Stimulated activated CD8-positive, alpha-beta memory T cell treated with anti-CD3 and anti-CD28 coated beads, Interleukin-12 subunit alpha, Interleukin-12 subunit beta, amount 100 ng/mL, for 1 hour (primary cell): ENCODE results near the gene MYMK.
"Not testable (repeated sequence)": the region's sequence is repeated elsewhere in the genome, so short reads cannot be mapped to it uniquely, and the experiment has no call there.

Source experiments
- DNase-seq: peaks from one replicate; pipeline ENCODE4 v3.0.0-alpha.2; 2020; ENCODE audit warnings: low read depth

Gene MYMK

DNA sequence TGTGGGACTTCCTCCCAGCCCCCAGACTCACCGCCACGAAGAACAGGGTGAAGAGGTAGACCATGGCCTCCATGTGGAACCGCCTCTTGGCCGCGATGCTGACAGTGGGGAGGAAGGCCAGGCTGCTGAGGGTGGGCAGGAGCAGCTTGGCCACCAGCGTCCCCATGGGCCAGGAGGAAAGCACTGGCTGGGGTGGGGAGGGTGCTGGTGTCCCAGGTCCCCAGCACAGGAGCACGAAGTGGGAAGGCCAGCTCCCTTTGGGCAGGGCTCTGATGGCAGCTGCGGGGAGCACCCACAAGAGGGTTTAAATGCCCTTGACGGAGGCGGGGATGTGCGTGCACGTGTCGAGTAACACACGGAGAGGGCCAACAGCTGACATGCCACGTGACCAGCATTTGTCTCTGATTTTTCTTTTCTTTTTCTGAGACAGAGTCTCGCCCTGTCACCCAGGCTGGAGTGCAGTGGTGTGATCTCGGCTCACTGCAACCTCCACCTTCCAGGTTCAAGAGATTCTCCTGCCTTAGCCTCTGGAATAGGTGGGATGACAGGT is at the start of gene MYMK:
Gene MYMK (minus strand): TSS at position 281 of the 550 bp plus-strand sequence. CDS start 115 bp downstream, at position 166.
- no peak for DNase-seq

GRCh38 chr9:133573791-133574515 is 49.2 kb upstream of the MYMK start:
- DNase-seq: no peak

DNA sequence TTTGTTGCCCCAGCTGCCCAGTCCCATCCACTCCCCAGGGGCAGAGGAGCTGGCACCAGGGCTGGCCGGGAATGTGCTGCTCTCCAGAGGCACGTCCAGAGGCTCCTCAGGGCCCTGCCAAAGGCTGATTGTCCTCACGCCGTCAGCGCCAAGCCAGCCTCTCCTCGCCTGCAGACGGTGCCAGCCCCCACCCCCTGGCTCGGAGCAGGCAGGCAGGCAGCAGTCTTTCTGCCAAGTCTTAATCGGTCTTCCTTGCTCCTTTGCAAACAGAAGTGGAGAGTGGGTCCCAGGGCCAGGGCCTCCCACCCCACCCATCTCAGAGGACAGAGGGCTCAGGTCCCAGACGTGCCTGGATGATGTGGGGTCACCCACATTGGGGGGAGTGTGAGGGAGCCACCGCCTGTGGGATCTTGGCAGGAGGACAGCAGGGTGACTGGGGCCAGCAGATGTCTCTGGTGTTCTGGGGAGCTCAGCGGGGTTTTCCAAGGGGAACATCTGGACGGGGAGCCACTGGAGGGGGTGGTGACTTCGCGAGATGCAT is 48.1 kb upstream of the MYMK start:
- no peak for DNase-seq

GRCh38 chr9:133571896-133572595 is 47.3 kb upstream of the MYMK start:
- DNase-seq: no peak

- no peak for DNase-seq
Measured at GRCh38 chr9:133571391-133571890, 46.7 kb upstream of the MYMK start.

GRCh38 chr9:133570691-133571080 is 45.9 kb upstream of the MYMK start:
- DNase-seq: no peak

DNA sequence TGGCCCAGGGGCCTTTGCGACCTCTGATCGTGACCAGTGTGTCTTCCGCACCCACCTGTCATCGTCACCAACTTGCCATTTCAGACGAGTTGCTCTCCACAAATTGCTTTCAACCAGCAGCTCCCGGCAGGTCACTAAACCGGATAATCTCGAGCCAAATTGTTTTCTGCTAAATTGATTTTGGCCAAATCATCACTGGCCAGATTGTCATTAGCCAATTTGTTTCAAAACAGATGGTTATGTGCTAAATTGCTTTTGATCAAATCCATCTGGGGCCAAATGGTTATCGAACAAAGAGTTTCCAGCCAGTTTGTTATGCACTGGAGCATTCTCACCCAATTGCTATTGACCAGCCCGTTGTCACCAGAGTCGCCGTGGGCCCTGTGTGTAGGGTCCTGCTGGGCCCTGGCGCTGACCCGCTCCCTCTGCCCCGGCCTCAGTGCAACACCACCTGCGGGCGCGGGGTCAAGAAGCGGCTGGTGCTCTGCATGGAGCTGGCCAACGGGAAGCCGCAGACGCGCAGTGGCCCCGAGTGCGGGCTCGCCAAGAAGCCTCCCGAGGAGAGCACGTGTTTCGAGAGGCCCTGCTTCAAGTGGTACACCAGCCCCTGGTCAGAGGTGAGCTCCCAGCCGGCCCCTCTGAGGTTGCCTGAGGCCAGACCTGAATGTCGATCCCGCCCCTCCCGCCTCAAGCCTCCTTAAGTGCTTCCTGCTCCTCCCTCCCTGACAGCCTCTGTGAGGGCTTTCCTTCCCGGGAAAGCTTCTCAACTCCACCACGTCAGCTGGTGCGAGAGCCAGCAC is 45.3 kb upstream of the MYMK start:
- no peak for DNase-seq

- no peak for DNase-seq
Measured at GRCh38 chr9:133569121-133569785, 44.5 kb upstream of the MYMK start.

DNA sequence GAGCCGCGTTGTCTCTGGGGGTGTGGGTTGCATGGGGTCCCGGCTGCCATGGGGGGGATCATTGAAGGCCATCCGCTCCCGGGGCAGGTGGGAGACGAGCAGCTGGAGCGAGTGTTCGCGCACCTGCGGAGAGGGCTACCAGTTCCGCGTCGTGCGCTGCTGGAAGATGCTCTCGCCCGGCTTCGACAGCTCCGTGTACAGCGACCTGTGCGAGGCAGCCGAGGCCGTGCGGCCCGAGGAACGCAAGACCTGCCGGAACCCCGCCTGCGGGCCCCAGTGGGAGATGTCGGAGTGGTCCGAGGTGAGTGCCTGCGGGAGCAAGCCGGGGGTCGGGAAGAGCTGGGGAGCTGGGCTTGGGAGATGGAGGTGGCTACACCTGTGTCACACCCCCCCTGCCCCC is 43.4 kb upstream of the MYMK start:
- DNase-seq: no peak

- DNase-seq: no peak
Measured at GRCh38 chr9:133566817-133567216, 42.1 kb upstream of the MYMK start.

DNA sequence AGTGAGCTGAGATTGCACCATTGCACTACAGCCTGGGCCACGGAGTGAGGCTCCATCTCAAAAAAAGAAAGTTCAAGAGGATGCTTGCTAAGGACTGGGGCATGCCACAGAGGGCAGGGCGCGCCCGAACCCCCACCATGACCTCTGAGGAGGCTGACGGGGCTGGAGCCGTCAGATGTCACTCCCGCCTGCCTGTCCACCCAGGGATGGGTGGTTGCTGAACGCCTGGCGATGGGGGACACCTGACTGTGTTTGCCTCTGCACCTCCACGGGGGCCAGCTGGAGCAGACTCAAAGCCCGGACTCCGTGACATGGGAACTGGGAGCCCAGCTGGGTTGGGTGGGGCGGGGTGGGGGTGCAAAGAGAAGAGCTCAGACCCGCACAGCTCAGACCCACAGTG is 41.6 kb upstream of the MYMK start:
- no peak for DNase-seq

- DNase-seq: no peak
Measured at GRCh38 chr9:133564451-133565116, 39.8 kb upstream of the MYMK start.

- DNase-seq: not testable (repeated sequence)
Measured at GRCh38 chr9:133563814-133564213, 39.1 kb upstream of the MYMK start.

DNA sequence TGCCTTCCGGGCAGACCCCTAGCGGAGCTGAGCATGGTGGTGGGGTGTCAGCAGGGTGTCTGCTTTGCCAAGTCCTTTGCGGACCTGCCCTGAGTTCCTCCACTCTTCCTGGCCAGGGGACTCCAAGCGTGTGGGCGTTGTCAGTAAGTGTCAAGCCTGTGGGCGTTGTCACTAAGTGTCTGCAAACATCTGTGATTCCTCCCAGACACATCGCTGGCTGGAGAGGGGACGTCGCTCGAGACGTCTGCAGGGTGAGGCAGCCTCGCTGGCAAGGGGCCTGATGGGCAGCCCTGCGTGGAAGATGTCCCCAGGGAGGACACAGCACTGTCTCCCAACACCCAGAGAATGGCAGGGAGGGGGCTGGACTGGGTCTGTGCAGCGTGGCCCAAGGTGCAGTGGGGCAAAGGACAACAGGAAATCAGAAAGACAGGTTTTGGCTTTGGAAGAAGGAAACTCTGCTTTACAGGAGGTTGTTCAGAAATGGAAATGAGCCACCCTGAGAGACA is 38.6 kb upstream of the MYMK start:
- no peak for DNase-seq

GRCh38 chr9:133562611-133563290 is 38.0 kb upstream of the MYMK start:
- no peak for DNase-seq

GRCh38 chr9:133561976-133562554 is 37.3 kb upstream of the MYMK start:
- no peak for DNase-seq

GRCh38 chr9:133560944-133561343 is 36.2 kb upstream of the MYMK start:
- no peak for DNase-seq

- no peak for DNase-seq
Measured at GRCh38 chr9:133560311-133560710, 35.6 kb upstream of the MYMK start.

- DNase-seq: no peak
Measured at GRCh38 chr9:133558191-133559126, 33.7 kb upstream of the MYMK start.
